Skeletal muscle satellite cell (primary cell): ENCODE results near the gene KCTD16.

Source experiments
- H3K27me3 ChIP-seq: 2 replicates; pipeline ENCODE4 v1.7.0; 2013; ENCODE audit warnings: low read length; ENCODE audit not compliant: control insufficient read depth, insufficient read depth
- H3K36me3 ChIP-seq: 2 replicates; pipeline ENCODE4 v1.7.0; 2013; ENCODE audit warnings: mild to moderate bottlenecking, control low read depth, low read length; ENCODE audit not compliant: insufficient read depth
- H3K4me1 ChIP-seq: 2 replicates; pipeline ENCODE4 v1.7.0; 2013; ENCODE audit warnings: low read length; ENCODE audit not compliant: control insufficient read depth, insufficient read depth
- H3K4me2 ChIP-seq: 2 replicates; pipeline ENCODE4 v1.7.0; 2013; ENCODE audit warnings: mild to moderate bottlenecking, low read length
- H3K4me3 ChIP-seq: 2 replicates; pipeline ENCODE4 v1.7.0; 2013; ENCODE audit warnings: low read length
- H3K9ac ChIP-seq: 2 replicates; pipeline ENCODE4 v1.7.0; 2013; ENCODE audit warnings: mild to moderate bottlenecking, low read depth, low read length, moderate library complexity
- H3K9me3 ChIP-seq: replicated peaks from 2 replicates; pipeline ENCODE4 v1.7.0; 2013; ENCODE audit warnings: mild to moderate bottlenecking, control low read depth, low read length

Gene KCTD16

GRCh38 chr5:144390133-144390532 lies 219.5 kb downstream of the KCTD16 start:
- Histone ChIP-seq H3K4me2 (no peak overlapping the region), H3K9ac (no peak overlapping the region), H3K9me3 (no peaks in the 10 kb centered on the region), H3K4me3 (no peak overlapping the region), H3K27me3 (no peaks in the 10 kb centered on the region), H3K36me3 (no peaks in the 10 kb centered on the region), H3K4me1 (no peaks in the 10 kb centered on the region)

DNA sequence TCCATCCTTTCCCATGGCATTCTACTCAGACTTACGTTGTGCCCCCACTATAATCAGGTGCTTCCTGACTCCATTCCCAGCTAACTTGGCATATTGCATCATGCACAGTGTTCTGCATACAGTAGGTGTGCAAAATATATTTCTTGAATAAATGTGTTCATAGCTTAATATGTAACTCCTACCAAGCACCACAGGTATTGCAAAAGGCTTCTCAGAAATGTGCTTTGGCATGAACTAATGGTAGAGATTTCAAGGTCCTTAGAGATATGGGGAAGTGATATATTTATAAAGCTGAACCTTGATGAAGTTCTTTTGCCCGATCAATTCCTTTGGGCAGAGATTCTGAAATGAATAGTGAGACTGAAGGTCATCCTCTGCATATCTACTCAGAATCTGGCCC lies 220.4 kb downstream of the KCTD16 start:
- Histone ChIP-seq H3K4me2 (no peak overlapping the region), H3K4me3 (no peak overlapping the region), H3K9ac (no peak overlapping the region), H3K36me3 (no peaks in the 10 kb centered on the region), H3K27me3 (no peaks in the 10 kb centered on the region), H3K4me1 (no peaks in the 10 kb centered on the region), H3K9me3 (no peaks in the 10 kb centered on the region)

GRCh38 chr5:144393641-144394435 lies 223.2 kb downstream of the KCTD16 start:
- no peaks in the 10 kb centered on the region for H3K4me1 ChIP-seq
- H3K36me3 ChIP-seq, result no peaks in the 10 kb centered on the region
- no peaks in the 10 kb centered on the region for H3K27me3 ChIP-seq
- H3K9ac ChIP-seq, result no peak overlapping the region
- no peaks in the 10 kb centered on the region for H3K9me3 ChIP-seq
- no peak overlapping the region for H3K4me3 ChIP-seq
- H3K4me2 ChIP-seq, result no peak overlapping the region

- Histone ChIP-seq H3K36me3 (no peaks in the 10 kb centered on the region), H3K4me2 (no peak overlapping the region), H3K4me1 (no peaks in the 10 kb centered on the region), H3K9ac (no peak overlapping the region), H3K9me3 (no peaks in the 10 kb centered on the region), H3K4me3 (no peak overlapping the region), H3K27me3 (no peaks in the 10 kb centered on the region)
Observed at GRCh38 chr5:144395704-144396103, 225.0 kb downstream of the KCTD16 start.

DNA sequence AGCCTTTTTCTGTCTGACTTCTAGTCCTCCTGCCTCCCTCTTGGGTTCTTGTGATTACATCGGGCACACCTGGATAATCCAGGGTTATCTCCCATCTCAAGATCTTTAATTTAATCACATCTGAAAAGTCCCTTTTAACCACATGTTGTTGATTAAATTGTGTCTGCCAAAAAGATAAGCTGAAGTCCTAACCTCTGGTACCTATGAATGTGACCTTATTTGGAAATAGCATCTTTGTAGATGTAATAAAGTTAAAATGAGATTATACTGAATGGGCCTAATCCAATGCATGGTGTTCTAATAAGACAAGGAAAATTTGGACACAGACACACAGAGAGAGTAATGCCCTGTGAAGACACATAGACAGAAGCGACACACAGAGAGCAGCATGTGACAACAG lies 232.4 kb downstream of the KCTD16 start:
- no peaks in the 10 kb centered on the region for H3K9me3 ChIP-seq
- no peak overlapping the region for H3K9ac ChIP-seq
- H3K4me3 ChIP-seq, result no peak overlapping the region
- H3K4me2 ChIP-seq, result no peak overlapping the region
- no peaks in the 10 kb centered on the region for H3K27me3 ChIP-seq
- H3K36me3 ChIP-seq, result no peaks in the 10 kb centered on the region
- H3K4me1 ChIP-seq, result no peaks in the 10 kb centered on the region

GRCh38 chr5:144403817-144404420 lies 233.2 kb downstream of the KCTD16 start:
- no peaks in the 10 kb centered on the region for H3K9me3 ChIP-seq

GRCh38 chr5:144404672-144405071 lies 234.0 kb downstream of the KCTD16 start:
- no peak overlapping the region for H3K4me2 ChIP-seq
- no peak overlapping the region for H3K9ac ChIP-seq
- H3K4me1 ChIP-seq, result no peaks in the 10 kb centered on the region
- no peak overlapping the region for H3K4me3 ChIP-seq
- no peaks in the 10 kb centered on the region for H3K36me3 ChIP-seq
- no peaks in the 10 kb centered on the region for H3K27me3 ChIP-seq
- H3K9me3 ChIP-seq, result no peaks in the 10 kb centered on the region

More at GRCh38 chr5:144403817-144404420, 233.2 kb downstream of the KCTD16 start:
- no peaks in the 10 kb centered on the region for H3K36me3 ChIP-seq
- no peak overlapping the region for H3K9ac ChIP-seq
- H3K4me1 ChIP-seq, result no peaks in the 10 kb centered on the region
- no peak overlapping the region for H3K4me2 ChIP-seq
- H3K27me3 ChIP-seq, result no peaks in the 10 kb centered on the region
- H3K4me3 ChIP-seq, result no peak overlapping the region

DNA sequence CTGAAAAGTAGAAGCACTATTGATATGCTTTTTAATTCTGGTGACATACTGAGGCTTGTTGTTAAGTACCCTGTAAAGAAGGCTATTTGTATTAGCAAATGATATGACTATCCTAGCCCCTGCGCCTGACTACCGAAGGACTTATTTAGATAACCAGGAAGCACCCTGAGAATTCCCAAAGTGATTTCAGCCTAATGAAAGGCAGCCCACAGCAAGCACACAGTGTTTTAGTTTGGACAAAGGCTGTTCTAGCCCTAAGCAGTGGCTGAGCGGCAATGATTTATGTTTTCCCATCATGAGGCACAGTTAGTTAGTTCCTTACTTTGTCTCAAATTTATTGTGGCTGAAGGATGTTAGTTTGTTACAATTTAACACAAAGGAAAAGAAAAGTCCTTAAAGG lies 235.3 kb downstream of the KCTD16 start:
- no peaks in the 10 kb centered on the region for H3K36me3 ChIP-seq
- no peaks in the 10 kb centered on the region for H3K9me3 ChIP-seq
- no peaks in the 10 kb centered on the region for H3K4me1 ChIP-seq
- no peak overlapping the region for H3K4me3 ChIP-seq
- H3K4me2 ChIP-seq, result no peak overlapping the region
- no peaks in the 10 kb centered on the region for H3K27me3 ChIP-seq
- no peak overlapping the region for H3K9ac ChIP-seq

DNA sequence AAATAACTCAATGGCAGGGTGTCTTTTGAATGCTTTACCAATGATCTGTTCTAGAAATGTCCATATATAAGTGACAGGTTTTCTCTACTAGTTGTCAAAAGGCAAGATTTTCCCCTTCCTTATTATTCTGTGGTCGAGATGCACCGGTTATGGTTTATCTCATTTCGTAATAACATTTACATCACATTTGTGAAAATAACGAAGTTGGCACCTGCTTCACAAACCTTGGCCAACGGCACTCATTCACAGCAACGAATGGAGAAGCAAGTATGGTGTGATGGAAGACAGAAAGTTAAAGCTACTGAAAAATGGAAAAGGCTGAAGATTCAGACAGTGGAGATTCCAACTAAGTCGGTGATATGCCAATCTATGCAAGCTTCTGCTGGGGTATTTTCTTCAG lies 235.8 kb downstream of the KCTD16 start:
- Histone ChIP-seq H3K4me2 (no peak overlapping the region), H3K4me3 (no peak overlapping the region), H3K36me3 (no peaks in the 10 kb centered on the region), H3K9me3 (no peaks in the 10 kb centered on the region), H3K9ac (no peak overlapping the region), H3K4me1 (no peaks in the 10 kb centered on the region), H3K27me3 (no peaks in the 10 kb centered on the region)

DNA sequence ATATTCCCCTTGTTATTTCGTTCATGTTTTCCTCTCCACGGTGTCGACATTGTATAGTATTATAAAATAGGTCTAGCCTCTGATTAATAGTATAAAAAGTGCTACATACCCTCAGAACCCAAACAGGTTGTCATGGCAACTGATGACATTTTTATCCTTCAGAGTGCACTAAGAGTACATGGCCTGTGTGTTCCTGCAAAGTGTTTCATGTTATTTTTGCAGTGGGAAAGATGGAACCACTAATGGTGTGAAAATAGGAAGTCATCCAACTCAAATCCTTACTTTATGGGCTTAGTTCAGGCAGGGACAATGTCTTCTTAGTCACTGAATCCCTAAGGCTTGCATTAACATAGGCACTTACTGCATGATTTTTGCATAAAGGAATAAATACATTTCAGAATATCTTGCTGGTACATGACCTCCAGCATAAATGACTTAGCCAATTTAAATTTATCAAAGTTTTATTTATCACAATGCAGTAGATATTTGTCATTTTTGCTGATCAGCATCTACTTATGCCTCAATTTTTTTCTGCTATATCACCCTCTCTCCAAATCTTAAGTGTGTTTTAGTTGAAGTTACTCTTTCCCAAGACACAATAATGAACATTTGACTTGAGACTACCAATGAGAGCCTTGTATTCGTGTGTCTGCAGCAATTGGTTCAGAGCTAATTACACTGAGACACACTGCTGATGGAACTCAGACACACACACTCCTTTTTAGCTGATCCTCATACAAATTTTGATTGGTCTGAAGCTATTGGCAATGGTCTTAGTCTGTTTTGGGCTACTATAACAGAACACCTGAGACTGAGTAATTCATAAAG lies 243.7 kb downstream of the KCTD16 start:
- Histone ChIP-seq H3K27me3 (no peaks in the 10 kb centered on the region), H3K9ac (no peak overlapping the region), H3K9me3 (no peaks in the 10 kb centered on the region), H3K4me1 (no peaks in the 10 kb centered on the region), H3K36me3 (no peaks in the 10 kb centered on the region), H3K4me3 (no peak overlapping the region), H3K4me2 (no peak overlapping the region)

- Histone ChIP-seq H3K9me3 (no peaks in the 10 kb centered on the region), H3K4me3 (no peak overlapping the region), H3K27me3 (no peaks in the 10 kb centered on the region), H3K36me3 (no peaks in the 10 kb centered on the region), H3K4me1 (no peaks in the 10 kb centered on the region), H3K4me2 (no peak overlapping the region), H3K9ac (no peak overlapping the region)
Observed at GRCh38 chr5:144416196-144416595, 245.5 kb downstream of the KCTD16 start.
